AG04449 (cell line): ENCODE measurements around the gene LY6G5C.
A peak's percentile ranks its signal among the peaks of the same experiment; 100 is the strongest.

ENCODE experiments used
- CTCF ChIA-PET: fragments of 350-600 bp; formaldehyde crosslinking; extraction: SDS; loops from one replicate; lab custom pipeline; 2021; ENCODE audit warnings: antibody characterized with exemption; lab: Yijun Ruan, JAX
- POLR2A ChIA-PET: fragments of 400-600, 350-600 bp; formaldehyde crosslinking; extraction: SDS; loops from one replicate; lab custom pipeline; 2020; ENCODE audit warnings: antibody characterized with exemption, inconsistent platforms; lab: Yijun Ruan, JAX
- DNase-seq: peaks from one replicate; pipeline ENCODE4 v3.0.0-alpha.2; 2010; ENCODE audit warnings: low read depth, low spot score
- H3K4me3 ChIP-seq: 2 replicates; pipeline ENCODE4 v1.5.1; 2011; ENCODE audit warnings: low read depth, mild to moderate bottlenecking, control low read depth, low read length
- CTCF ChIP-seq: IDR thresholded peaks from one replicate; pipeline ENCODE4 v1.5.1; 2011; ENCODE audit warnings: mild to moderate bottlenecking, moderate library complexity, low read length, control low read depth, inconsistent platforms; ENCODE audit not compliant: insufficient read depth; ENCODE audit errors: missing control alignments

Gene LY6G5C

DNA sequence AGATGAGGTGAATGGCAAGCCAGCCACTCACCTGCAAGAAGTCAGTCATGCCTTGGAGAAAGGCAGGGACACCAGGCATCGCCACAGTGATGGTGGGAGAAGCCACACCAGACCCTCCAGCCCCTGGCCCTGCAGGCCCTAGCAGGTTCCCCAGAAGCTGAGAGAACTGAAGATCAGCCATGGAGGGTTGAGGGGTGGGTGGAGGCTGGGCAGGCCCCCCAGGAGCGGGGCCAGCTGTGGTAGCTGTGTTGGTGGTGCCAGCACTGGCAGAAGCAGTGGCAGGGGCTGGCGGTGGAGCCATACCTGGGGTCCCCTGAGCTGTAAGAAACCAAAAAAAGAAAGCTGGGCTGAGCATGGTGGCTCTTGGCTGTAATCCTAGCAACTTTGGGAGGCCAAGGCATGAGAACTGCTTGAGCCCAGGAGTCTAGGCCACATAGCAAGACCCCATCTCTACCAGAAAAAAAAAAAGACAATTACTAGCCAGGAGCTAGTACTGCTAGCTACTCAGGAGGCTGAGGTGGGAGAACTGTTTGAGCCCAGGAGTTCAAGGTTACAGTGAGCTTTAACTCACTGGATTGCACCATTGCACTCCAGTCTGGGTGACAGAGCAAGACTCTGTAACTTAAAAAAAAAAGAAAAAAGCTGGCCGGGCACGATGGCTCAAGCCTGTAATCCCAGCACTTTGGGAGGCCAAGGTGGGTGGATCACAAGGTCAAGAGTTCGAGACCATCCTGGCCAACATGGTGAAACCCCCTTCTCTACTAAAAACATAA lies 37.9 kb downstream of the LY6G5C start:
- no peak for TF ChIP-seq CTCF
- H3K4me3 ChIP-seq, result no peak overlapping the region
- CTCF ChIA-PET, result interaction anchor here (0.9 to 1.5 kb wide), 2 partner anchors 18 to 21 kb away, joined by 3 to 4 read pairs; partner anchors contain the start of gene C6orf47
- no peak for DNase-seq
- POLR2A ChIA-PET, result interaction anchor here (0.6 to 1.5 kb wide), 2 partner anchors 9 to 184 kb away, joined by 3 to 4 read pairs; partner anchors contain the start of gene HSPA1B

- CTCF ChIA-PET, result interaction anchor here (0.7 to 1.5 kb wide), 3 partner anchors 9 to 43 kb away, joined by 3 to 5 read pairs (median 4); partner anchors contain the start of gene BAG6
- no peak for DNase-seq
- H3K4me3 ChIP-seq, result no peak overlapping the region
- no peak for TF ChIP-seq CTCF
- POLR2A ChIA-PET, result no interaction called here
Observed at GRCh38 chr6:31641370-31641769, 39.5 kb downstream of the LY6G5C start.

- no peak for DNase-seq
- ChIA-PET POLR2A (interaction anchor here (3.1 to 3.2 kb wide), 2 partner anchors 12 to 19 kb away, joined by 14 to 16 read pairs; partner anchors contain the start of genes BAG6 and PRRC2A), CTCF (interaction anchor here (1.3 to 1.5 kb wide), 3 partner anchors 15 to 94 kb away, joined by 3 to 4 read pairs (median 3); partner anchors contain the start of gene ATP6V1G2)
- no peak for TF ChIP-seq CTCF
- H3K4me3 ChIP-seq, result no peak overlapping the region
Observed at GRCh38 chr6:31640612-31641011, 40.3 kb downstream of the LY6G5C start.

DNA sequence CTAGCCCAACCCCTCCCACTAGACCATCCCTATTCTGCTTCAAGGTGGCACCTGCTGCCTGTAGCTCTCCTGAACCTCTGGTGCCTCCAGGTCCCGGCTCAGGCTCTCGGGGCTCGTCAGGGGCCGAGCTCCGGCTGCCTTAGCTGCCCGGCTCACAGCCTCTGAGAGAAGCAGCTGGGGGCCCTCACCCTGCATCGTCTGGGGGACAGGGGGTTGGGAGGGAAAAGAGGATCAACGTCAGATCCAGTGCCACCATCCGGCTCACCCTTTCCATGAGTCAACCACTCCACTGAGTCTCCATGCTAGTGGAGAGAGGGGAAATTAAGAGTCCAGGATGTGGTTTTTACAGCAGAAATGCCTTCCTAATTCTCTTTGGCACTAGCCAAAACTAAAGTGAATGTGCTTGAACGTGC lies 41.4 kb downstream of the LY6G5C start:
- no peak overlapping the region for H3K4me3 ChIP-seq
- DNase-seq, result peak; percentile 7
- TF ChIP-seq CTCF, result no peak
- POLR2A ChIA-PET, result interaction anchor here (0.8 to 3.2 kb wide), 5 partner anchors 12 to 92 kb away, joined by 3 to 16 read pairs (median 9); partner anchors contain the start of genes BAG6, NFKBIL1 and PRRC2A
- CTCF ChIA-PET, result interaction anchor here (1.3 to 1.9 kb wide), 4 partner anchors 12 to 93 kb away, joined by 3 to 5 read pairs (median 4); partner anchors contain the start of gene ATP6V1G2

- CTCF ChIA-PET, result interaction anchor here (1.3 to 1.9 kb wide), 2 partner anchors 11 to 59 kb away, joined by 3 to 5 read pairs; no protein-coding TSS in a partner anchor
- no peak overlapping the region for H3K4me3 ChIP-seq
- TF ChIP-seq CTCF, result no peak
- POLR2A ChIA-PET, result interaction anchor here (0.8 to 3.2 kb wide), 6 partner anchors 12 to 92 kb away, joined by 3 to 16 read pairs (median 7); partner anchors contain the start of genes BAG6, C6orf47, NFKBIL1 and PRRC2A
- DNase-seq, result no peak
Observed at GRCh38 chr6:31639043-31639442, 41.8 kb downstream of the LY6G5C start.
